GM11168 (cell line): ENCODE measurements around the gene COPZ1.
"Not testable (repeated sequence)": the region's sequence is repeated elsewhere in the genome, so short reads cannot be mapped to it uniquely, and the experiment has no call there.

ENCODE experiments used
- in situ Hi-C: fragments of 300-500 bp; cut with MboI; formaldehyde crosslinking; loops from one replicate; pipeline ENCODE4 v1.12.0; 2022; ENCODE audit warnings: low sequenced_read_pairs; ENCODE audit not compliant: unreplicated experiment

The COPZ1 gene, protein sequence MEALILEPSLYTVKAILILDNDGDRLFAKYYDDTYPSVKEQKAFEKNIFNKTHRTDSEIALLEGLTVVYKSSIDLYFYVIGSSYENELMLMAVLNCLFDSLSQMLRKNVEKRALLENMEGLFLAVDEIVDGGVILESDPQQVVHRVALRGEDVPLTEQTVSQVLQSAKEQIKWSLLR

GRCh38 chr12:54324617-54325441, at the start of gene COPZ1:
COPZ1 (plus strand) TSS chr12:54325131; CDS start chr12:54325164, 33 bp downstream.
- in situ Hi-C loops, result no loop called here

DNA sequence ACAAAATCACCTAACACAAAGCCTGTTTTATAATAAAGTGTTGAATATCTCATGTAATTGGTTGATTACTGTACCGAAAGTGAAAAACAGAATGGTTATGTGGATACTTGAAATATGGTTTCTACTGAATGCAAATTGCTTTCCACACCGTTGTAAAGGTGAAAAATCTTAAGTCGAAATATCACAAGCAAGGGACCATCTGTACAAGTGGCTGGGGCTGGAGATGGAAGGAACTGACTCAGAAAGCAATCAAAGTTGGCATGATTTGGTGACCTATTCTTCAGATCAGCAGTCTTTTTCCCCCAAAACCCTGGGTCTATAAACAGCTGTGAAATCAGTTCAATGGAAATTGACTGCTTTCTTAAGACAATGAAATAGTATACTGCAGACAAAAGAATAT, 48.6 kb upstream of the COPZ1 start:
- in situ Hi-C loops, result no loop called here

DNA sequence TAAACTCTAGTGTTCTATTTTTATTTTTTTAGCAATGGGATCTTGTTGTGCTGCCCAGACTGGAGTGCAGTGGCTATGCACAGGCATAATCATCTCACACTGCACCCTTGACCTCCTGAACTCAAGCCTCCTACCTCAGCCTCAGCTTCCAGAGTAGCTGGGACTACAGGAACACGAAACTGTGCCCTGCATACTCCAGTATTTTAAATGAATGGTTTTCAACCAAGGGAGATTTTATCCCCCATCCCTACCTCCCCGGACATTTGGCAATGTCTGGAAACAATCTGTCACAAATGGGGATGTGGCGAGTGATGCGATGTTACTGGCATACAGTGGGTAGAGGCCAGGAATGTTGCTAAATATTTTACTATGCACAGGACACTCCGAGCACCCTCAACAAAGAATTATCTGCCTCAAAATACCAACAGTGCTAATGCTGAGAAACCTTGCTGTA, 47.1 kb upstream of the COPZ1 start:
- in situ Hi-C loops, result no loop called here

DNA sequence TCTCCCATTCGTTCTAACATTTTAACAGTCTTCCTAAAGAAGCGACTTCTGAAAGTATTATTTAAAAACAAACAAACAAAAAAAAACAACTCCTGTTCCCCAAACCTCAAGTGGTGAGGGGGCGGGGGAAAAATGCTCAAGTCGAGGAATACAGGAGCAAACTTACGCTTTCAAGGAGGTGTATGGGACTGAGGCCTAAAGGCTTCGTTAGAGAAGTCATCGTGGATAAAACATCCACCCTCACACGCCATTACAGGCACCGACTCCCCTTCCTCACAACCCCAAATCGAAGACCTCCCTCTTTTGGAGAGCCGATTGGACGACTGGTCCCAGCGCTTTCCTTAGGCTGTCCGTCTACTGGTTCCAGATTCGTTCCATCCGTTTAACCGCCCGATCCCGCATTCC, 45.7 kb upstream of the COPZ1 start:
- in situ Hi-C loops, result no loop called here

DNA sequence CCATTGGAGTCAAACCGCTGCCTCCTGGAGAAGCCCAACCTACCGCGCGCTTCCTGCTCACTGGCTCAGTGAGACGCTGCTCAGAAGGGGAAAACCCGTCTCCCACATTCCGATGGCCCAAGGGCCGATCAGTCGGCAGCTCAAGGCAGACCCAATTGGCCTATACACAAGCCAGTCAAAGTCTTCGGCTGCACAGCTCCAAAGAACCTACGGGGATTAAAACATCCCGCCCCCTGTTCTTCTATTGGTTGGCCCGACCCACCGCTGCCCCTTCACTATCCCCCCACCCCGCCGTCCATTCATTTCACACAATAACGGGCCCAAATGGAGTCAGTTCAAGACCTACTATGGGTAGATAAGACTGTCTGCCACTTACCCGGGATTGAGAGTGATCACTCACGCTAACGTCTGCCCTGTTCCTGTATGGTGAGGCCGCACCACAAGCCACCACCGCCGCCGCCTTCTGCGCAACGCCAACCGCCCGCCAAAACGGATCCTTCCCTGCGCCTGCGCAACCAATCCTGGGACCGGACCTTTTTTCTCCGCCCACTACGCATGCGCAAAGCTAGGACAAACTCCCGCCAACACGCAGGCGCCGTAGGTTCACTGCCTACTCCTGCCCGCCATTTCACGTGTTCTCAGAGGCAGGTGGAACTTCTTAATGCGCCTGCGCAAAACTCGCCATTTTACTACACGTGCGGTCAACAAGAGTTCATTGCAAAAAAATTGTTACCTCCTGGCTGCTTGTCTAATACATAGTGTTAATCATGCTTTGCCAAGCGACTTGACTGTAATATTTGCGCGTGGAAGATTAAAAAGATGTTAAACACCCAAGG, 45.1 kb upstream of the COPZ1 start, which contains the start of gene CBX5:
CBX5 (minus strand) TSS at position 491 of the 836 bp plus-strand sequence. CDS start 22,472 bp downstream, outside the sequence.
- in situ Hi-C loops, result no loop called here

DNA sequence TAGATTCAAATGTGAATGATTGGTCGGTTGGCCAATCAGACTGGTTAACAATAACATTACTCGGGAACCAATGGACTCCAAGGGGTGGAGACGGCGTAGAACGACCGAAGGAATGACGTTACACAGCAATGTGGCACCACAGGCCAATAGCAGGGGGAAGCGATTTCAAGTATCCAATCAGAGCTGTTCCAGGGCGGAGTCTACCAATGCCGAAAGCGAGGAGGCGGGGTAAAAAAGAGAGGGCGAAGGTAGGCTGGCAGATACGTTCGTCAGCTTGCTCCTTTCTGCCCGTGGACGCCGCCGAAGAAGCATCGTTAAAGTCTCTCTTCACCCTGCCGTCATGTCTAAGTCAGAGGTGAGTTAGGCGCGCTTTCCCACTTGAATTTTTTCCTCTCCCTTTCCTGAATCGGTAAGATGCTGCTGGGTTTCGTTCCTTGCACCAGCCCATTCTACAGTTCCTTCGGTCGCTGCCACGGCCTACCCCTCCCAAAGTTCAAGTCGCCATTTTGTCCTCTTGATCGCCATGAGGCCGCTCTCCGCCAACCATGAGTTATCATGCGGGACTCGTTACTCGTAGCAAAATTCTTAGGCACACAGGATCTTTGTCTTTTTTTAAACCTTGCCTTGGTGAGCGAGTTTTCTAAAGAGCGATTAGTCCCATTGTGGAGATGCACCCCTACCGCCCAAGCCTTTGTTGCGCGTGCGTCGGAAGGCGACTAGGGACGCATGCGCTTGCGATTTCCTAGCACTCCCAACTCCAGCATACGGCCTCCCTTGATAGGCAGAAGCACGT, 44.3 kb upstream of the COPZ1 start, which contains the start of gene HNRNPA1:
HNRNPA1 (plus strand) TSS at position 259 of the 793 bp plus-strand sequence; CDS start at position 341, 82 bp downstream.
- in situ Hi-C loops, result no loop called here

DNA sequence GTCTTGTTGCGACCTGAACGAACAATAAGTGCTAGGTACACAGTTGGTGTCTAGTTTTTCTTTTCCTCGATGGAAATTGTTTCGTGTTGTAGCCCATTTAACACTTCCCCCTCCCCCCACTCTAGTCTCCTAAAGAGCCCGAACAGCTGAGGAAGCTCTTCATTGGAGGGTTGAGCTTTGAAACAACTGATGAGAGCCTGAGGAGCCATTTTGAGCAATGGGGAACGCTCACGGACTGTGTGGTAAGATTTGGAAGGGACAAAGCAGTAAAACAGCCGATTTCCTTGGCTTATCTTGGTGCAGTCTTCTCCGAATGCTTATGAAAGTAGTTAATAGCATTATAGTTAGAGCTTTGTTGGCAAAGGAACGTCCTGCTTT, 43.7 kb upstream of the COPZ1 start:
- in situ Hi-C loops, result not testable (repeated sequence)

GRCh38 chr12:54281694-54282093, 43.2 kb upstream of the COPZ1 start:
- in situ Hi-C loops, result not testable (repeated sequence)

GRCh38 chr12:54282949-54283593, 41.9 kb upstream of the COPZ1 start:
- in situ Hi-C loops, result no loop called here

GRCh38 chr12:54284070-54284780, 40.7 kb upstream of the COPZ1 start:
- in situ Hi-C loops, result not testable (repeated sequence)

GRCh38 chr12:54285150-54286041, 39.5 kb upstream of the COPZ1 start:
- in situ Hi-C loops, result no loop called here

DNA sequence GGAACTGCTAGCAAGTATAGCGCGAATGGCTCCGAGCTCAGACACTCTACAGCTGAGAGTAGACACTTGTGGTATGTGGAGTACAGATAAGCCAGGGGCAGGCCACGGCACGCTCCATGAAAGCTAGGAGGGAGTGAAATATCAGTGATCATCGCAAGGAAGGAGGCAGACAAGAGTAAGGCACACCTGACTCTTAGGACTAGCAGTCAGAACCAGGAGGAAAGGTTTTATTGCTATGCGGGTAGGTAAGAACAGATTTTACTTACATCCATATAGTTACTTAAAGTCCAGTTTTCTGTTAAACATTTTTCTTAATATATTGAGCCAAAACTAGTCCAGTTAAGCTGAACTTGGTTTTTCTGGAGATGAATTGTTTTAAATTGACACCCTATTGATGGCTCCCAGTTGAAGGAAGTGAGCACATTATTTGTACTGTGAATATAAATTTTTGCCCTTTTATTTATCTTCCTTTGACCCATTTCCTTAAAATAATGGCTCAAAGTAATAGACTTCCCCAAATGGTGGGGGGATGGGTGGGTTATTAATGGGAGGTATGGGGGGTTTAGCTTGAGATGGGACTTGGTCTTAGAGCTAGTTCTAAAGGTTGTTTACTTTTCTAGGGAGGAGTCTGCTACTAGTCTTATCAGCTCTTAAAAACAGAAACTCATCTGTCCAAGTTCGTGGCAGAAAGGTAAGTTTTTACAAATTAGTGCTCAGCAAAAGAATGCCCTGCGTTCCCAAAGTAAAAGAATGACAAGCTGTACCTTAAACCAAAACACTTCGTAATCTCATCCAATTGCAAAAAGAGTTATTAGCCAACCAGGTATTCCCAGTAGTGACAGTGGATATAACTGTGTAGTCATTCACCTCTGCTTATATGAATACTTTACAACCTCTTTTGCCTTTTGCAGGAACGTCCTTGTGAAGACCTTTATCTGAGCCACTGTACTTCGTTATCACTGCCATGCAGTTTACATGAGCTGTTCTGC, 38.6 kb upstream of the COPZ1 start:
- in situ Hi-C loops, result no loop called here

- in situ Hi-C loops, result no loop called here
Measured at GRCh38 chr12:54287261-54288157, 37.4 kb upstream of the COPZ1 start.

- in situ Hi-C loops, result loop anchor here (5.0 kb wide), 1 partner anchor 70 kb away; the partner anchor contains the start of gene GPR84
Measured at GRCh38 chr12:54292083-54292930, 32.6 kb upstream of the COPZ1 start.

- in situ Hi-C loops, result loop anchor here (5.0 kb wide), 1 partner anchor 69 kb away; the partner anchor contains the start of gene GPR84
Measured at GRCh38 chr12:54292931-54293241, 32.0 kb upstream of the COPZ1 start.
